Fibroblast of mammary gland (primary cell): ENCODE measurements around the gene ZC3H13.

Experiments
- DNase-seq: peaks from one replicate; pipeline ENCODE4 v3.0.0-alpha.2; 2010; ENCODE audit warnings: low read depth
- H3K4me3 ChIP-seq: 2 replicates; pipeline ENCODE4 v1.5.1; 2011; ENCODE audit warnings: low read depth, mild to moderate bottlenecking, low read length, moderate library complexity; ENCODE audit not compliant: control insufficient read depth
- CTCF ChIP-seq: conservative IDR thresholded peaks from 2 replicates; pipeline ENCODE4 v1.5.1; 2011; ENCODE audit warnings: low read depth, low read length, inconsistent platforms; ENCODE audit not compliant: control insufficient read depth, insufficient read depth

ZC3H13 gene

GRCh38 chr13:45936621-45937020 lies 115.9 kb downstream of the ZC3H13 start:
- DNase-seq: no peak
- H3K4me3 ChIP-seq: no peak overlapping the region
- TF ChIP-seq CTCF: no peak

- no peak for TF ChIP-seq CTCF
- no peak overlapping the region for H3K4me3 ChIP-seq
- no peak for DNase-seq
Observed at GRCh38 chr13:45934283-45934682, 118.3 kb downstream of the ZC3H13 start.

GRCh38 chr13:45933203-45933908 lies 119.2 kb downstream of the ZC3H13 start:
- H3K4me3 ChIP-seq: no peak overlapping the region
- DNase-seq: no peak
- no peak for TF ChIP-seq CTCF

DNA sequence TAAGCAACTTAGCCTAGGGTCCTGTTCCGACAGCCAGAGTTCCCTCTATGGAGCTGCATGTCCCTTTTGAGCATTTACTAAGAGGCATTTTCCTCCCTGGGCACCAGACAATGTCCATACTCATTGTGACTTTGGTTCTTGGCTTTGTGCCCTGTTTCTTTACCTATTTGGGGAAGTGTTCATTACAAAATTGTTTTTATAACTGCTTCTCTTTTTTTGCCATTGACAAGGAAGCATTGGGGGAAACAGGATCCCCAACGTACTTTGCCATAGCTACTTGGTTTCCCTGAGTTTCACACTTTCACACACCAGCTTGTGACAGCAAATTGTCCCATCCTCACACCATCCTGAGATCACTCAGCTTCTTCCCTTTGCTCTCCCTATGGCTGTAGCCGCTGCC lies 119.9 kb downstream of the ZC3H13 start:
- DNase-seq: no peak
- no peak overlapping the region for H3K4me3 ChIP-seq
- no peak for TF ChIP-seq CTCF

GRCh38 chr13:45932172-45932571 lies 120.4 kb downstream of the ZC3H13 start:
- H3K4me3 ChIP-seq: no peak overlapping the region
- no peak for TF ChIP-seq CTCF
- no peak for DNase-seq

- no peak overlapping the region for H3K4me3 ChIP-seq
- DNase-seq: no peak
- no peak for TF ChIP-seq CTCF
Observed at GRCh38 chr13:45931211-45931610, 121.3 kb downstream of the ZC3H13 start.

DNA sequence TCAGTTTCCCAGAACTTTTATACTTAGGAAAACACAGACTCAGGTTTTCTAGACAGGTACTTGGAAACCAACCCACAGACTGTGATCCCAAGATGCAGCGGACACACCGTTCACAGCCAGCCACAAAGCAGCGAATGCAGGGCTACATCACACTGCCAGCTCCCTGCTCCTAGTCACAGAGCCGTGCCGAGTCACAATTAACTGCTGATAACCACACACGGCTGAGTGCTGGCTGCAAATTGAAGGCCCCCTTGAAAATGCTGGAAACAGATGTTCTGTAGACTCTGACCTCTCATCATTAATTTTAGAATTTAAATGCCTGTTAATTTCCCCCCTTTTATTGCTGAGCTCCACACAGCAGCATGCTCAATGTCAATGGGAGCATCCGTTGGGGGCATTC lies 122.4 kb downstream of the ZC3H13 start:
- no peak for DNase-seq
- H3K4me3 ChIP-seq: no peak overlapping the region
- no peak for TF ChIP-seq CTCF
